GM19239 (cell line): Measurements from ENCODE around the gene CAV3.

ENCODE experiments used
- DNase-seq: peaks from one replicate; pipeline ENCODE4 v3.0.0; 2011; ENCODE audit warnings: low spot score; ENCODE audit not compliant: insufficient read length
- FAIRE-seq: peaks from 2 replicates; lab custom pipeline; 2011; peaks lifted over from hg19 to GRCh38; lab: Jason Lieb, UNC

Gene CAV3

DNA sequence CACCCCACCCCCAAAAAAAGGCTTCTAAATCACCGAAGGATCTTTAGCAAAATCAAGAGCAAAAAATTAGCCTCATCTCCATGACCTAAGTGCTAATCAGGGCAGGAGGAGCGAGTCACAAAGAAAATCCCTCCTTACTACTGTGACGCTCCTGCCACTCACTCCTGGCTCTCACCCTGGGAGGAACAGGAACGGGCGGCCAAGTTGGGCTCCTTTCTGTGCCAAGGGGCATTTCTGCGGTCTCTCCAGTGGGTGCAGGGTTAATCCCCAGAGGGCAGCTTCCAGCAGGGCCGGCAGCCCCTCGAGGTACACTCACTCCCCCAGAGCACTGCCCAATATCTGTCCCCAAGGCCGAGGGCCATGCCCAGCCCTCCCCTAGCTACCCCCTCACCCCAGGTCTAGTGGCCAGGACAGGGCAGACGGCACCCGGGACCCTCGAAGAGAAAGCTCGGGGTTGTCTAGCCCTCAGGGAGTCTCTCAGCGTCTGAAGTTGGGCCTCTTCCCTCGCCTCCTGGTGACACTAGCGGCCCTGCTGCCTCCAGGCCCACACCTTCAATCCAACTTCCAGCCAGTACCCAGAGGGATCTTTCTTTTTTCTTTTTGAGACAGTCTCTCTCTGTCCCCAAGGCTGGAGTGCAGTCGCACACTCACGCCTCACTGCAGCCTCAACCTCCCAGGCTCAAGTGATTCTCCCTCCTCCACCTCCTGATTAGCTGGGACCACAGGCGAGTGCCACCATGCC is 706 bp downstream of the CAV3 start:
- no peak for FAIRE-seq
- no peak for DNase-seq

DNA sequence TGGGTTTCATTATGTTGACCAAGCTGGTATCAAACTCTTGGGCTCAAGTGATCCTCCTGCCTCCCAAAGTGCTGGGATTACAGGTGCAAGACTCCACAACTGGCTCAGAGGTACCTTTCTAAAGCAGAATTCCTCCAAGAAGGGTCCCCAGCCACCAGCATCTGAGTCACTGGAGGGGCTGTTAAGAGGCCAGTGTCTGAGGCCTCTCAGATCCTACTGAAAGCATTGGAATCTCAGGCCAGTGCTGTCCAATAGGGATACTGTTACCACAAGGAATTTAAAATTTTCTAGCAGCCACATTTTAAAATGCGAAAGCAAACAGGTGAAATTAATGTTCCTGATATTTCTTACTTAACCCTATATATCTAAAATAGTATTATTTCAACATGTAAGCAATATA is 1.3 kb downstream of the CAV3 start:
- DNase-seq (no peak), FAIRE-seq (no peak)

DNA sequence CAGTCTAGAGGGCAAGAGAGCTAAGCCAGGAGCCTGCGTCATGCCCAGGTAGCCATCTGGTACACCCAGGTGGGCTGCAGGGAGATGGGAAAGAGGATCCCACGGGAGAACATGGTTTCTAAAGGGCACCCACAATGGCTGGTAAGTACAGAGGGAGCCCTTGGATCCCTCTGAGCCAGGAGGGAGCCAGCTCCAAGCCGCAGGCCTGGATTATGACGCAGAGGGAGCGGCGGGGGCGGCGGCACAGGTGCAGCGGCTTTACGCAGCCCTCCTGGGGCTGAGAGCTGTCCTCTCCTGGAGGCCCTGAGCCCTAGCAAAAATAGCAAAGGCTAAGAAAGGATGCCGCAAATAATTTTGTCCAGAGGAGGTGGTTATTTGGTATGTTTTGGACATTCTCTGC is 2.8 kb downstream of the CAV3 start:
- FAIRE-seq (no peak), DNase-seq (no peak)

DNA sequence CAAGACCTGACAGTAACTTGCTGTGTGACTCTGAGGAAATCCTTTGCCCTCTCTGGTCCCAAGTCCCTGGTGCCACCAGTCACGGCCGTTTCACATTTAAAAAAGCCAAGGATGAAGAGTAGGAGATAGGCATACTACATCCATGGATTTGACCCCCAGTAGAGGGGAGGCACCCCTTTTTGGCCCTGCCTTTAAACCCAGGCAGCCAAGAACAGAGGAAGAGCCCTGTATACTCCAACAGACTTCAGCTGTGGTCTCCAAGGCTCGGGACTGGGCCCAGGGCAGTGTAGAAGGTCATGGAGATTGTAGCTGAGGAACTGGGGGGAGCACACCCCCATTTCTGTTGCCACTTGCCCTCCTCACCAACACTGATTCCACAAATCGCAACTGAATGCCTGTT is 3.7 kb downstream of the CAV3 start:
- DNase-seq (no peak), FAIRE-seq (no peak)

DNA sequence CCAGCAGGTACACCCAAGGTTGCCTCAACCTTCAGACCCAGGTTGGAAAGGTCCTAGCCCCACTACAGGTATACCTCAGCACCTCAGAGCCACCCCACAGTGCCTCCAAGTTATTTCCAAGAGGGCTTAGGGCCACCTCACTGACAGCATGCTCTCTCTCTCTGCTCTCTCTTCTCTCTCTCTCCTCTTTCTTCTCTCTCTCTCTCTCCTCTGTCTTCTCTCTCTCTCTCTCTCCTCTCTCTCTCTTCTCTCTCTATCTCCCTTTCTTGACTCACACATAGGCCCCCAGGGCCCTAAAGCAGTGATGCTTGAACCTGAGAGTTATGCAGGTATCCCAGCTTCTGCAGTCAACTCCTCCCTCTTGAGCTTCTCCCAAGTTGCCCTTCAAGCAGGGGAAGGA is 4.2 kb downstream of the CAV3 start:
- no peak for DNase-seq
- FAIRE-seq, result no peak

DNA sequence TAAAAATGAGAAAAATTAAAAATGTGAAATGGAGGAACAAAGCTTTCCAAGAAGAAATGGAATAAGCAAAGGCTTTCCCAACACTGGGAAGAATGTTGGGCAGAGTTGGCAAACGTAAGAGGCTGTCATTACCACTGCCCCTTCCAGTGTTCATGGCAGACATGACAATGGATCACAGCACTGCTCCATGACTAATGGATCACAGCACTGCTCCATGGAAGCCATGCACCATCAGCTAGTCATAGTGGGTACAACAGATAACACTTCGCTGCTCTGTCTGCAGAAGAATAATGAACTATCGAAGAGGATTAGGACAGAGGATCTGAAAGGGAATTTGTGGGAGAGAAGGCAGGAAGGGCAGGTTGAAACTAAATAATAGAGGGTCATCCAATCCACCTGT is 5.0 kb downstream of the CAV3 start:
- no peak for FAIRE-seq
- DNase-seq, result no peak

DNA sequence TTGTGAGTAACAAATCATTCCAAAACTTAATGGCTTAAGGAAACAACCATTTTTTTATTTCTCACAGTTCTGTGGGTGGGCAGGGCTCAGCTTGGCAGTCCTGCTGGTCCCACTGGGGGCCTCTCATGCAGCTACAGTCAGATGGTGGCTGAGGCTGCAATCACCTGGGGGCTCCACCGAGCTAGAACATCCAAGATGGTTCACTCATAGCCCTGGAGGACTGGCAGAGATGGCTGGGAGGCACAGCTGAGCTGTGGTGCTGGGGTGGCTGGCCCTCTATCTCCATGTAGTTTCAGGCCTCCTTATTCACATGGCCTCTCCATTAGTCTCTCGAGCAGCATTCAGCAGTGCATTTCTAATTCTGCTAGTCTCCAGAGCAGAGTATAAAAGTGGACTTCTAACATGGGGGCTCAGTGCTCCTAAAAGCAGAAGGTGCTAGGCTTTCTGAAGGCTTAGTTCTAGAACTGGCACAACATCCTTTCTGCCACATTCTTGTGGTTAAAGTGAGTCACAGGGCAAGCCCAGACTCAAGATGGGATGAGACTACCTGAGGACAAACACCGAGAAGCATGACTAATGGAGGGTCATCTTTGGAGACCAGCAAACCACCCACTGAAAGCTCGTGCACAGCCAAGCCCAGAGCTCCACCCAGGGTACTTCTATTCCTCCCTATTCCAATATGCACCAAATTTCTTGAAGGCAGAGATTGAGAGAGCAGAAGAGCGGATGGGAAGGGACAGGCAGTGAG is 6.3 kb downstream of the CAV3 start:
- FAIRE-seq (no peak), DNase-seq (no peak)

DNA sequence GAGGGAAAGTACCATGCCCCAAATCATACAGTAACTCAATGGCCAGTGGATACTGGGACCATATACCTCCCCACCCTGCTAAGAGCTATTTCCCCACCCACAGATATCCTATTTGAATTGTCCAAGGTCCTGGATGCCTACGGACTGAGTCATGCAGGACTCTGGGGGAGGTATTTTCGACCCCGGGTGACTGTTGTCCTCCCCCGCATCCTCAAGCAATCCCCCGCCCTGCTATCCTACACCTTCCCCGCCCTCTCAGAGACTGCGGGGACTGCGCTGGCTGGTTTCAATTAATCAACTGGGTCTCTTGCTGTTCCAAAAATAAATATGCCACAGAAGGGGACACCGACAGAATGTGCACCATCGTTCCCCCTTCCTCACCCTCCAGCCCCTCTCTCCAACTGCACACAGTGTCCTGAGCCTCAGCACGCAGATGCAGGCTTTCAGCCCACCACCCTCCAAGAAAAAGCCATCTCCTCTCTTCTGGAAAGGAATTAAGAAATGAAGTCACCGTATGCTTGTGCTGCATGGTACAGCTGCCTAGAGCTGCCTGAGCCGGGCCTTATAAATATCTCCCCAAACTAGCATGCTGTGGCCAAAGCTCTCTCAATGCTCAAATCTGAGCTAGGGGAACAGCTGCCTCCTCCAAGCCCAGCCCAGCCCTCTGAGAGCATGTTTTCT is 8.1 kb downstream of the CAV3 start:
- DNase-seq, result no peak
- no peak for FAIRE-seq

DNA sequence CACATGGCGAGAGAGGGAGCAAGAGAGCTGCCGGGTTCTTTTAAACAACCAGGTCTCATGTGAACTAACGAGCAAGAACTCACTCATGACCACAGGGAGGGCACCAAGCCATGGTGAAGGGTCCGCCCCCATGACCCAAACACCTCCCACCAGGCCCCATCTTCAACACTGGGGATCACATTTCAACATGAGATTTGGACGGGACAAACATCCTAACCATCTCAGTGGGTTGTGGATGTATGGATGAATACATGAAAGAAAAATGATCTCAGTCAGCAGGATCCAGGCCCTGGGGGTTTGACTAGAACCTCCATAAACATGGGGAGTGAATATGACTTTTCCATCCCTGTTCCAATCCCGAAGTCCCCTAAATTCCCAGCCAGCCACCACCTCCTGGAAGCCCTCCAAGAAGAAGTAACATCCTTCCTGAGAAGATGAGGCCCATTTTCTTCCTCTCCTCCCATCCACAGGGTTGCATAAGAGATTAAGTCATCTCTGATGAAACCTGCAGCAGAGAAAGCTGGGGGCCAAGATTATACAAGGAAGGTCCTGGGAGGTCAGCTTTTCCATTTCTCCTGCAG is 9.5 kb downstream of the CAV3 start:
- DNase-seq (no peak), FAIRE-seq (no peak)

DNA sequence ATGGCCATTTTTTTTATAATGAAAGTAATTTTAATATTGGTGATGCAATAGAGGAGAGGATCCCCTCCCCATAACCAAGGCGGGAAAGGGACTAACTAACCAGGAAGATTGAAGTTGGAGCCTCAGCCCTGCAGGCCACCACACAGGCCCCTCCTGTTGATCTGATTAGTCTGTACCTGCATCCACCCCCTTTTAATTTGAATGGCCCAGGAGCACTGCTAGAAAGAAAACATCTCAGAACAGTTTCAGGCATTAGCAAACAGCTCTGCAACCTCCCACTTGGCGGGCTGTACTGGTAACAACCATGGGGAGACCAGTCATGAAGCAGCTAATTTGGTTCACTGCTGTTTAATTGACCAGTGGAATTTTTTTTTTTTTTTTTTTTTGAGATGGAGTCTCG is 10.3 kb downstream of the CAV3 start:
- DNase-seq, result no peak

DNA sequence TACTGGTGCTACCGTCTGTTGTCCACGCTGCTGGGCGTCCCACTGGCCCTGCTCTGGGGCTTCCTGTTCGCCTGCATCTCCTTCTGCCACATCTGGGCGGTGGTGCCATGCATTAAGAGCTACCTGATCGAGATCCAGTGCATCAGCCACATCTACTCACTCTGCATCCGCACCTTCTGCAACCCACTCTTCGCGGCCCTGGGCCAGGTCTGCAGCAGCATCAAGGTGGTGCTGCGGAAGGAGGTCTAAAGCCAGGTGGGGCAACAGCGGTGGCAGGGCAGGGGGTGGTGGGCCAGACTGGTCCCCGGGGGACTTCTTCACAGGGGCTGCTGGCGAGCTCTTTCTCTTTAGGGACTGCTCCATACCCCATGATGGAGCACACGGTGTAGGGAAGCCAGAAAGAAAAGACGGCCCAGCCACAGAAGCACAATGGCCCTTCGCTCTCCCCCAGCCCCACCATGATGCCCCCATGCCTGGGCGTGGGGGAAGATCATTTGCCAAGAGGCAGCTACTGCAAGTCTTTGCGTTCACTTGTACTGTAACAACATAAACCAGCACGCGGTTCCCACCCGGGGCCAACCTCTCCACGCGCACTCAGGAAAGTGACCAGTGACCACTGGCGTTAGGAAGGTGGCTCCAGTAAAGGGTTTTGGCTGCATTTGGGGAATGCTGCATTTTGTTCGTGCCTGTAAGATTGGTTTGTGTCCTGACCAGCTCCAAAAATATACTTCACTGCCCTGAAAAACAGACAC is 12.2 kb downstream of the CAV3 start:
- no peak for DNase-seq
- FAIRE-seq, result no peak

More for the DNA sequence above, 10.3 kb downstream of the CAV3 start:
- FAIRE-seq, result no peak

DNA sequence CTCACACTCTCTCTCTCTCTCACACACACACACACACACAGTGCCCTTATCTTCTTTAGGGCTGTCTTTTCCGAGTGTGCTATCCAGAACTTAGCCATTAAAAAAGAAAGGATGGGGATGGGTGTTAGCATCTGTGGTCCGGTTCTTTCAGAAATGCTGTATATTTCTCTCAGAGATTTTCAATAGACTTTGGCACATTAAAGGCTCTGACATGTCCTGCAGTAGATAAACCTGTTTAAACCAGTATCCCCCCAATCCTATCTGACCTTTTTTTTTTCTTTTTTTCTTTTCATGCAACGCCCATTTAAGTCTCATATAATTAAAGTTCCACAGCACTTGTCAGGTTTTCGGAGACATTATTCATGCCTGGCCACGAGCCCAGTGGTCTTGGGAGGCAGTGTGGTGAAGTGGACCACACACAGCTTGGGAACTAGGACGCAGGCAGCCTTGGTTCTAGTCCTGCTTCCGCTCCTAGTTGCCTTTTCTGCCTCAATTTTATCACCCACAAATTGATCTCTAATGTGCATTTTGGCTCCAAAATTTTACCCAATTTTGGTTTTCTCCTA is 13.3 kb downstream of the CAV3 start:
- DNase-seq, result no peak
- FAIRE-seq, result no peak

DNA sequence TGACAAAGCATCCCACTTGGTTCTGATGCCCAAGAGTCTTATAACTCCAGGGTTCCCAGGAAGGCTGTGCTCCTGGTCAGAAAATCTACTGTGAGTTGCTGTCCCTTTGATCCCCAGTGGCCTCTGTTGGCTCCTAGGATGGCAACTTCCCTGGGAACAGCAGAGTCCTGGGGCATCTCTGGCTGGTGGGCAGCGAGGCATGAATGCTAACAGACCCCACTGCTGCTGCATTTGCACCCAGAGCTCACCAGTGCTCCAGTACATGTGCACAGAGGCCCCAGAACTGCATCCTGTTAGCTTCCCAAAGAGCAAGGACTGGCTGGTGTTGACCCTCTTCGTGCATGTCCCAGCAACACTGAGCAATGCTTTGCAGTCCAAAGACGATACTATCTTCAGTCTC is 15.7 kb downstream of the CAV3 start:
- no peak for DNase-seq
- no peak for FAIRE-seq

DNA sequence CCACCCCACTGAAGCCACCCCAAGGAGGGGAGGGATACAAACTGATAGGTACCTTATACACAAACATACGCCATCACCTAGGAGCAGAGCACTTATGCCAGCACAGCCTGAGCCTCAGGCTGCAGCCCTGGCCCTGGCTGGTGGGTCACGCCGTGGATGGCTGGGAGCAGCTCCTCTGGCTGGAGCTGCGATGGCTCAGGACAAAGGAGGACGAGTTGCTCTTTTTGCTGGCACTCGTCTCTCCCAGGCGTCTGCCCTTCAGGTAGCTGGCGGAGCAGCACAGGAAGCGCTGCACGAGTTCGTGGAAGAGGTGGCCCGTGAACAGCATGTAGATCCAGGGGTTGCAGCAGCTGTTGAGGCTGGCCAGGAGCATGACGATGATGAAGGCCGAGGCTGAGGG is 19.2 kb downstream of the CAV3 start:
- DNase-seq, result no peak
- no peak for FAIRE-seq

DNA sequence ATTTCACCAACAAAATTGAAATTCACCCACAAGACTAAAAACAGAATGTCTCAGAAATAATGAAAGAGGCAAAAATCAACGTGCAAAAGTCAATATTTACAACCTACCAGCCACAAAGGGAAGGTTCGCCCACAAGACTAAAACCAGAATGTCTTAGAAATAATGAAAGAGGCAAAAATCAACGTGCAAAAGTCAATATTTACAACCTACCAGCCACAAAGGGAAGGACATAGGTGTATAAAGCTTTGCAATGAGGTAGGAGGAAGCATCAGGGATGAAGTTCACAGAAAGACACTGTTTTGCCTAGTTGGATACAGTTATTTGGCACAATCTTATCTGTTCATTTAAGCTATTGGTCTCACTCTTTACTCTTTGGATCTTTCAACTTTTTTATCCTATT is 21.5 kb downstream of the CAV3 start:
- DNase-seq, result no peak
- FAIRE-seq, result no peak

DNA sequence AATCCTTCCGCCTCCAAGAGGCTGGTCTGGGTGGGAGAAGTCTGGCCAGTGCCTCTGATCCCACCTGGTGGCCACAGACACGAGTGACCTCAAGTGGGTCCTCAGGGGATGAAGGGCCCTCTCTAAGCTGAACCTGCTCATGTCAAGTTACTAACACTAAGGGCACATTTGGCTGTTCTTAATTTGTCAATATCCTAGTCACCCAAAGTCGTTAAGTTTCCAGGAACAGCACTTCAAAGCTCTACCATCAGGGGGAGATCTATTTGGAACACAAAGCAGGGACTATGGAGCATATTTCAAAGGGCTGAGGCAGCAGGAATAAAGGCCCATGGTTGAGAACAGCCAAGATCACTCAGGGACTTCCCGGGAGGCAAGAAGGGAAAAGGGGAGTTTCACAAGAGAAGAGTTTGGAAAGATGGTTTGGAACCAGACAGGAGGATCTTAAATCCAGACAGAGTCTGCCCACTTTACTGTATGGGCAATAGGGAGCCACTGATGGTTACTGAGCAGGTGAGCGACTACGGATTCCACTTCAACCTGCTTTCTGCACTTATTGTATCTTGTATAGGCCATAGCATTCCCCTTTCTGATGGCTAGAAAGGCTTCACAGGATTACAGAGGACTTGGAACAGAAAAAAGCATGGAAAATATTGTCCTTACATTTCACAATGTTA is 22.1 kb downstream of the CAV3 start:
- no peak for FAIRE-seq
- no peak for DNase-seq

DNA sequence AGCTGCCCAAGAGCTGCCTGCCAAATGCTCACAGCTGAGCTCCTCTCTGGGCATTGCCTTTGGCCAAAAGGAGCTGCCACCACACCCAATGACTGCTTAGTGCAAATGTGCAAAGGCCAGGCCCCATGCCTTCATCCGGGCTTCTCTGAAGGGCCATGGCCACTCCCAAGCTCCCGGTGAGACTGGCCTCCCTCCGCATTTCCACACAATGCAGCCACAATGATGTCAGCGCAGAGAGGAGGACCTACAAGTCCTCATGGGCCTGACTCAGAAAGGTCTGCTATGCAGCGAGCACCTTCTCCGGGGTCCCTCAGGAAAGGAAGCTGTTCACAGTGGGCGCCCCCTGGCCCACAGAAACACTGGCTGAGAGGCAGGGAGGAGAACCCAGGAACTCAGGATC is 23.1 kb downstream of the CAV3 start:
- DNase-seq (no peak), FAIRE-seq (no peak)

DNA sequence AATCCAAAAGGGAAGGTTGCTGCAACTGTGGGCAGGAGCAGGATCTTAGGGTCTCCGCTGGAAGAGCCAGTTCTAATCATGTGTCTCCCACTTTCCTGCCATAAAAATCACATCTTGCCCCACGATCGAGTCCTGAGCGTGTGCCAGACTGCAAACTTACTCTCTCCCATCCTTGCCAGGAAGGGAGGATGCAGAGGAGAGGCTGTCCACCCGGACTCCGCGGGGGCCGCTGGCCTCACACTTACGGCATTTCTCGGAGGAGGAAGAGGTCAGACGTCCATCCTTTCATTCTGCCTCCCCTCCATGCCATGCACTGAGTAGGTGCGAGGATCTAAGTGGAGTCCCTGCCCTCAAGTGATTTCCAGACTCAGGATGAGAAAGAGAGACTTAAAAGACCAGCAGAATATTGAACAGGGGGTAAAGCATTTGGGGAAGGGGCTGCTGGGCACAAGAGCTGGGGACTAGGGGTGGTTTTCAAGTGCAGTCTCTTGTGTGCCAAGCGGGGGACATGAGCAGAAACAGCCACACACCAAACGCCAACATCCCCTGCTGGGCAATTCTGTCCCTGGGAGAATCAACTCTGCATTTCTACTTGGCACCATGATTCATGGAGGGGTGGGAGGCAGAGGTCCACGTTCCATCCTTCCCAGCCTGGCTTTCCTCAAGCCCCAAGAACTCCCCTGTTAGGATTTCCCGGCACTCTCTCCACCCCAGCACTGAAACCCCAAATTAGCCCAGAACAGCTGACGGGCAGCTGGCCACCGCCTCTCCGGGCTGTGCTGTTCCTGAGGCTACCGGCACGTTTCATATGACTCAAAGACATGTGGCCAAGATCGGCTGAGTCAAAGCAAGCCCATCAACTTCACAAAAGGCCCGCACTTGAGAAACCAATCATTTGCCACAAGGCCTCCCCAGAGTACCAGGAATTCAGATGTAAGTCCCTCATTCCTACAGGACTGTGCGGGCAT is 24.2 kb downstream of the CAV3 start:
- DNase-seq, result no peak

More for the DNA sequence above, 24.2 kb downstream of the CAV3 start:
- no peak for FAIRE-seq
